ENCODE measurements around the gene RPS4Y1. TPM values are rescaled to one million over a fixed set of nuclear protein-coding genes. Genes with fewer than 3 reads are reported as not detected.
"Not testable (repeated sequence)": the region's sequence is repeated elsewhere in the genome, so short reads cannot be mapped to it uniquely, and the experiment has no call there.

The RPS4Y1 gene
- total and polyA plus RNA-seq, 7 donors, result 0.33 to 367 (median 260) TPM

DNA sequence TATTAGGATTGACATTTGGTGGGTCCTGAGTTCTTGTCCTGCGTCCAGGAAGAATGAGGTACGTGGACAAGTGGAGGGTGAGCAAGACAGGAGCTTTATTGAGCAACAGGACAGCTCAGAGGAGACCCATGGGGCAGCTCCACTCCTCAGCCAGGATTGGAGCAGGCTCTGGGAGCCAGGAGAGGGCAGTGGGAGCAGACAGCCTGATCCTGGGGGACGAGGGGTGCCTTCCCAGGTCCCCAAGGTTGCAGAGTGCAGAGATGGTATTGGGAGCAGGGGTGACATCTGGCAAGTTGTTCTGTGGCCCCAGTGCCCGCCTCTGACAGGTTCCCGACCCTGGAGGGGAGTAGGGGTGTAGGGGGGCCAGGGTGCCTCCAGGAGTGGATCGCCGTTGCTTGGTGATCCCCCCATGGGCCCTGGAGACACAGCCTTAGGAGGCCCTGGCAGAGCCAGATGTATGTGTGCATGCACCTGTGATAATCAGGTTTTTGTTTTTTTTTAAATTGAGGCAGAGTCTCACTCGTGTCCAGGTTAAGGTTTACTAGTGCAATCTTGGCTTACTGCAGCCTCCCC lies 26.7 kb downstream of the RPS4Y1 start:
- Histone ChIP-seq H3K27me3 (no peaks in the 10 kb centered on the region), H3K36me3 (peaks cover 0 to 44% (median 0%) of the 10 kb centered on the region in 4 donors), H3K4me3 (no peak overlapping the region), H3K9me3 (no peaks in the 10 kb centered on the region), H3K27ac (no peak overlapping the region), H3K4me1 (no peaks in the 10 kb centered on the region)
- WGBS, 2 donors, result 94 to 95% methylated on average over 8 of the region's 8 CpGs
- no peak for TF ChIP-seq POLR2A (IDR thresholded peaks at IDR 0.05)
- TF ChIP-seq EP300 (IDR thresholded peaks at IDR 0.05), result no peak
- TF ChIP-seq POLR2AphosphoS5 (IDR thresholded peaks at IDR 0.05), result no peak
- TF ChIP-seq, protein P1, sequence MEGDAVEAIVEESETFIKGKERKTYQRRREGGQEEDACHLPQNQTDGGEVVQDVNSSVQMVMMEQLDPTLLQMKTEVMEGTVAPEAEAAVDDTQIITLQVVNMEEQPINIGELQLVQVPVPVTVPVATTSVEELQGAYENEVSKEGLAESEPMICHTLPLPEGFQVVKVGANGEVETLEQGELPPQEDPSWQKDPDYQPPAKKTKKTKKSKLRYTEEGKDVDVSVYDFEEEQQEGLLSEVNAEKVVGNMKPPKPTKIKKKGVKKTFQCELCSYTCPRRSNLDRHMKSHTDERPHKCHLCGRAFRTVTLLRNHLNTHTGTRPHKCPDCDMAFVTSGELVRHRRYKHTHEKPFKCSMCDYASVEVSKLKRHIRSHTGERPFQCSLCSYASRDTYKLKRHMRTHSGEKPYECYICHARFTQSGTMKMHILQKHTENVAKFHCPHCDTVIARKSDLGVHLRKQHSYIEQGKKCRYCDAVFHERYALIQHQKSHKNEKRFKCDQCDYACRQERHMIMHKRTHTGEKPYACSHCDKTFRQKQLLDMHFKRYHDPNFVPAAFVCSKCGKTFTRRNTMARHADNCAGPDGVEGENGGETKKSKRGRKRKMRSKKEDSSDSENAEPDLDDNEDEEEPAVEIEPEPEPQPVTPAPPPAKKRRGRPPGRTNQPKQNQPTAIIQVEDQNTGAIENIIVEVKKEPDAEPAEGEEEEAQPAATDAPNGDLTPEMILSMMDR (IDR thresholded peaks at IDR 0.05), result no peak
- no peak for DNase-seq
- intact Hi-C loops (cut with DNase I), result no loop called here

DNA sequence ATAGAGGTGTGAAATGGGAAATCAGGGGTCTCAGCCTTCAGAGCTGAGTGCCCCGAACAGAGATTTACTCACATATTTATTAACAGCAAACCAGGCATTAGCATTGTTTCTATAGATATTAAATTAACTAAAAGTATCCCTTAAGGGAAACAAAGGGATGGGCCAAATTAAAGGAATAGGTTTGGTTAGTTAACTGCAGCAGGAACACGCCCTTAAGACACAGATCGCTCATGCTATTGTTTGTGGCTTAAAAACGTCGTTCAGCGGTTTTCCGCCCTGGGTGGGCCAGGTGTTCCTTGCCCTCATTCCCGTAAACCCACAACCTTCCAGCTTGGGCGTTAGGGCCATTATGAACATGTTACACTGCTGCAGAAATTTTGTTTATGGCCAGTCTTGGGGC lies 30.8 kb downstream of the RPS4Y1 start:
- H3K4me3 ChIP-seq; H3K36me3 ChIP-seq; DNase-seq; H3K27ac ChIP-seq; H3K9me3 ChIP-seq; H3K27me3 ChIP-seq; H3K4me1 ChIP-seq; intact Hi-C loops (cut with DNase I): not testable (repeated sequence)
- 91 to 95% methylated on average over 9 of the region's 9 CpGs for WGBS, 2 donors

DNA sequence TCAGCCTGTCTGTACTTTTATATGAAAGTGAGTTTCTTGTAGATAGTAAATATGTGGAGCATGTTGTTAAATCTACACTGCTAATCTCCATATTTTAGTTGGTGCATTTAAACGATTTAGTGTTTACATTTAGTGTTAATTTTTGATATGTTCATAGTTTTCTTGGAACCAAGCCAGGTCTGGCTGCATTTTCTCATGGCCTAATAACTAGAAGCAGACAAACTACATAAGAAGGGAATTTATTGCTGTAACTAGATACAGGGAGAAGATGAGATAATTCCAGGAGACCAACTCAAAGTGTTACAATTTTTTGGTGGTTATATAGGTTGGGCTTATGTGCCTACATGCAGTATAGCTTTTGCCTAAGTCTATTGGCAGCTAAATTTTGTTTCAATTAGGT lies 32.8 kb downstream of the RPS4Y1 start:
- intact Hi-C loops (cut with DNase I), result no loop called here
- Histone ChIP-seq H3K4me1 (no peaks in the 10 kb centered on the region), H3K27me3 (no peaks in the 10 kb centered on the region), H3K36me3 (no peaks in the 10 kb centered on the region), H3K4me3 (no peak overlapping the region), H3K27ac (no peak overlapping the region), H3K9me3 (no peaks in the 10 kb centered on the region)
- DNase-seq, result no peak
- TF ChIP-seq POLR2A (IDR thresholded peaks at IDR 0.05), result no peak
- no peak for TF ChIP-seq EP300 (IDR thresholded peaks at IDR 0.05)
- TF ChIP-seq, protein P1 (IDR thresholded peaks at IDR 0.05), result no peak
- no peak for TF ChIP-seq POLR2AphosphoS5 (IDR thresholded peaks at IDR 0.05)
- WGBS, 2 donors, result 18 to 46% methylated on average over 1 of the region's 1 CpG

DNA sequence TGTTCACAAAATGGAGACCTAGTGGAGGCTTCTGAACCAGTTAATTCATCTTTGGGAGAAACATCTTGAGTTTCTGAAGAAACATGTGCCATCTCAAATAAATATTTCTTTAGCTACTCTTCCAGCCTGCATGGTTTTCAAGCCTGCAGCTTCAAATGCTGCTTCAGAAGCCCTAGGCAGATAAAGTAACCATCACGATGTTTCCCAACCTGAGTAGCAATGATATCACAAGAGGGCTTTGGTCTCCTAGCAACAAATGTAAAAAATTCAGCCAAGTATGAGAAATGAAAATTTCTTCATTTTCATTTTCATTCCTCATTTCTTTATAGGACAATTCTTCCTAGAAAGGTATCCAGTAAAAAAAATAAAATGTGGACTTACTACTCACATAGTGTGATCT lies 42.2 kb downstream of the RPS4Y1 start:
- intact Hi-C loops (cut with DNase I), result no loop called here
- no peak for DNase-seq
- WGBS, 2 donors, result 89% methylated on average over 1 of the region's 1 CpG
- Histone ChIP-seq H3K36me3 (no peaks in the 10 kb centered on the region), H3K27ac (no peak overlapping the region), H3K4me1 (no peaks in the 10 kb centered on the region), H3K4me3 (no peak overlapping the region), H3K9me3 (no peaks in the 10 kb centered on the region), H3K27me3 (no peaks in the 10 kb centered on the region)
- TF ChIP-seq, protein P1 (IDR thresholded peaks at IDR 0.05), result no peak
- TF ChIP-seq POLR2AphosphoS5 (IDR thresholded peaks at IDR 0.05) (no peak), POLR2A (IDR thresholded peaks at IDR 0.05) (no peak), EP300 (IDR thresholded peaks at IDR 0.05) (no peak)

DNA sequence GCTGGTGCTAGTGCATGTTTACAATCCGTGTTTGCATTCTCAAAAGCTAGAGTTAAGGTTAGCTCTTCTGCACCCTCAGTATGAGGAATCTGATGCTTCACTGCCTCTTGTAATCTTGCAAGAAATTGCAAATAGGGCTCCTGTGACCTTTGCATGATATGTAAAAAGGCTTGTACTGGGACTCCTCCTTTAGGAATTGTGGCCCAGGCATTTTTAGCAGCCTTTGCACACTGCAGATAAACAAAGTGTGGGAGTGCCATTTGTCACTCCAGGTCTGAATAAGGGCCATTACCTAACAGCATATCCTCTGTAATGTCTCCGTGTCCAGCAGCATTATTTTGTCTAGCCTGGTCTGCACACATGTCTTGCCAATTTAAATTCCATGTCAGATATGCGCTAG lies 44.5 kb downstream of the RPS4Y1 start:
- DNase-seq, result no peak
- H3K4me1 ChIP-seq, result no peaks in the 10 kb centered on the region
- no peak overlapping the region for H3K27ac ChIP-seq
- no peaks in the 10 kb centered on the region for H3K27me3 ChIP-seq
- H3K9me3 ChIP-seq, result no peaks in the 10 kb centered on the region
- intact Hi-C loops (cut with DNase I), result no loop called here
- no peaks in the 10 kb centered on the region for H3K36me3 ChIP-seq
- no peak overlapping the region for H3K4me3 ChIP-seq
- no peak for TF ChIP-seq EP300 (IDR thresholded peaks at IDR 0.05)
- TF ChIP-seq POLR2AphosphoS5 (IDR thresholded peaks at IDR 0.05), result no peak
- TF ChIP-seq, protein P1 (IDR thresholded peaks at IDR 0.05), result no peak
- no peak for TF ChIP-seq POLR2A (IDR thresholded peaks at IDR 0.05)
- WGBS, 2 donors, result 32 to 65% methylated on average over 3 of the region's 3 CpGs
